HG03159 (cell line): Measurements from ENCODE around the gene SPSB3.

Source experiments
- ATAC-seq: cut with Tn5 transposase; IDR thresholded peaks from one replicate; pipeline ENCODE4 v1.9.1; 2021; ENCODE audit warnings: mild to moderate bottlenecking, moderate library complexity; ENCODE audit not compliant: unreplicated experiment

The SPSB3 gene

DNA sequence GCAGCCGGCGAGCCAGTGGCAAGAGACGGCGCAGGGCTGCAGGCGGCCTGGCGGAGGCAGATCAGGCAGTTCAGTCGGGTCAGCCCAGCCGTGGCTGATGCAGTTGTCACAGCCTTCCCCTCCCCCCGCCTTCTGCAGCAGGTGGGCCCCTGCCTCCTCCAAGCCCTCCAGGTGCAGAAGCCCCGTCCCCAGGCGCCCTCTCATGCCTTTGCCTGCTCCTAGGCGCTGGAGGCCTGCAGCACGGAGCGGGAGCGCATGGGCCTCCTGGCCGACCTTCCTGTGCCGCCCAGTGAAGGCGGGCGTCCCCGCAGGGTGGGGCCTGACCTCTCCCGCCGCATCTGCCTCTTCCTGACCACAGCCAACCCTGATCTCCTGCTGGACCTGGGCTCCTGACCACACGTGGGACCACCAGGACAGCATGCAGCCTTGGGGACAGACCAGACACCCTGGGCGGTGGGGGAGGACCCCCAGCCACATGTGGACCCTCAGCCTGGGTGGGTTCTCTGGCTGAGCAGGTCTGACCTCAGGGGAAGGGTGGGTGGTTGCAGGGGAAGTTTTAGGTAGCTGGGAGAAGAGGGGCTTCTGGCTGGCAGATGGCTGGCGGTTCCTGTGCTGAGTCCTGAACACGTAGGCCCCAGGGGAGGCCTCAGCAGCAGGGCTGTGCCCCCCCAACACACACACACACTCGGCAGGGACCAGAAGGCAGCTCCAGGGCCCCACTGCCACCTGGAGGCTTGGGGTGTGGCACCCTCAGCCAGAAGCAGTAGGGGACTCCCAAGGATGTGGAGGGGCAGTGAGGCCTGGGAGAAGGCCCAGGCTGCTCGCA lies 6.3 kb downstream of the SPSB3 start:
- ATAC-seq = no peak

DNA sequence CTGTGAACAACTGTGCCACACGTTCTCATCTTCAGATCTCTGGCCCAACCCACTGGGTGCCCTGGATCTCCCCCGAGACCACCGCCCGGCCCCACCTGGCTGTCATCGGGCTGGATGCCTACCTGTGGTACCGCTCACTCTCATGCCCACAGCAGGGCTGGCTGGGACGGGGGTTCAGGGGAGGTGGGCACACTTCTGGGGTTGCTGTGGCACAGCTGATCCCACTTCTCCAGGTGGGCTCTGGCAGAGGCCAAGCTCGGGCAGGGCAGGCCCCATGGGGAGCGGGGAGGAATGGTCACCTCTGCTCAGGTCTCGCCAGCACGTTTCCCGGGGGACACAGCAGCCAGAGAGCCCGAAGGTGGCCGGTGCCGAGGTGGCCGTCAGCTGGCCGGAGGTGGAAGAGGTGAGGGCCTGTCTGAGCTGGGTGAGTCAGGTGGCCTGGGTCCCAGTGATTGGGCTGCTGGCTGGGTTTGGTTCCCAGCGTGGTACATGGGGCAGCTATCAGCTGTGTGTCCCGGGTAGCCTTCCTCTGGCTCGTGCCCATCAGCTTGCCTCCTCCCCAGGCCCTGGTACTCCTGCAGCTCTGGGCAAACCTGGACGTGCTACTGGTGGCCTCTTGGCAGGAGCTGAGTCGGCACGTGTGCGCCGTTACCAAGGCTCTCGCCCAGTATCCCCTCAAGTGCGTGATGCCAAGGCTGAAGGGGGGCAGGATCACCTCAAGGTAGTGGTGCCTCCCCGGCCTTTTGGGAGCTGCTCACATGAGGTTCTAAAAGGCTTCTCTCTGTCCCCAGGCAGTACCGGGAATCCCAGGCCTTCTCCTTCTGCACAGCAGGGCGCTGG lies 7.1 kb downstream of the SPSB3 start:
- ATAC-seq = no peak

DNA sequence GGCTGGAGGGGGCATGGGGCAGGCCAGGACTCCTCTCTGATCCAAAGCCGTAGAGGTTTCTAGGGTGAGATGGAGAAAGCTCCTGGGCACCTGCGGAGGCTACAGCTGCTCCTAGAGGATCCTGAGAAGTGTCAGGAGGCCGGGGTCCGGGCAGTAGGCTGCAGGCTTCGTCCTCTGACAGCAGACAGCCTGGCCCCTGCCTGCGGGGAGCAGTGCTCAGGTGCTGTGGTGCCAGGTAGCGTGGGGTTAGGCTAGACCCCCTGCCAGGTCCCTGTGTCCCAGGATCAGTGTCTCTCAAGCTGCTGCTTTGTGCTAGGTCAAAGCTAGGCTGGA lies 8.0 kb downstream of the SPSB3 start:
- no peak for ATAC-seq

DNA sequence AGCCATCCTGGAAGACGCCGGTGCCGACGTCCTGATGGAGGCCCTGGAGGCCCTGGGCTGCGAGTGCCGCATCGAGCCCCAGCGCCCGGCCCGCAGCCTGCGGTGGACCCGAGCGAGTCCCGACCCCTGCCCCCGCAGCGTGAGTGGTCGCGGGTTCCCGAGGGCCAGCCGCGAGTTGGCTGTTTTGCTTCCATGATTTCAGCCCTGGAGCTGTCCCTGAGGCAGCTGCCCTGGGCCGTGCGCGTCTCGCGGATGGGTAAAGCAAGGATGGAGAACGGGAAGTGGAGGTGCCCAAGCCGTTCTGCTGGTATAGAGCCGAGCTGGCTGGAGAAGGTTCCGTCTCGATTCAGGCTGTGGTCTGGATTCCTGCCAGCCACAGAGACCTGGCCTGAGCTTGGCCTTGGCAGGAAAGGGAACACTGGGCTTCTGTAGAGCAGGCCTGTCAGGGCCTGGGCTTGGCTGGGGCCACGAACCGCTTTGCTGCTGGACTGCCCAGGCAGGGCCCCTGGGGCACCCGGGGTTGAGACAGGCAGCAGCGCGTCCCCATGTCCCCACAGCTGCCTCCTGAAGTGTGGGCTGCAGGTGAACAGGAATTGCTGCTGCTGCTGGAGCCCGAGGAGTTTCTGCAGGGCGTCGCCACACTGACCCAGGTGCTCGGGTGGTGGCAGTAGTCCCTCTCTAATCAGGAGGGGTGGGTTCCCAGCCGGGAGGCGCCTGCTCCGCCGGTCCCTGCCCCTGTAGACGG lies 8.5 kb downstream of the SPSB3 start:
- no peak for ATAC-seq

DNA sequence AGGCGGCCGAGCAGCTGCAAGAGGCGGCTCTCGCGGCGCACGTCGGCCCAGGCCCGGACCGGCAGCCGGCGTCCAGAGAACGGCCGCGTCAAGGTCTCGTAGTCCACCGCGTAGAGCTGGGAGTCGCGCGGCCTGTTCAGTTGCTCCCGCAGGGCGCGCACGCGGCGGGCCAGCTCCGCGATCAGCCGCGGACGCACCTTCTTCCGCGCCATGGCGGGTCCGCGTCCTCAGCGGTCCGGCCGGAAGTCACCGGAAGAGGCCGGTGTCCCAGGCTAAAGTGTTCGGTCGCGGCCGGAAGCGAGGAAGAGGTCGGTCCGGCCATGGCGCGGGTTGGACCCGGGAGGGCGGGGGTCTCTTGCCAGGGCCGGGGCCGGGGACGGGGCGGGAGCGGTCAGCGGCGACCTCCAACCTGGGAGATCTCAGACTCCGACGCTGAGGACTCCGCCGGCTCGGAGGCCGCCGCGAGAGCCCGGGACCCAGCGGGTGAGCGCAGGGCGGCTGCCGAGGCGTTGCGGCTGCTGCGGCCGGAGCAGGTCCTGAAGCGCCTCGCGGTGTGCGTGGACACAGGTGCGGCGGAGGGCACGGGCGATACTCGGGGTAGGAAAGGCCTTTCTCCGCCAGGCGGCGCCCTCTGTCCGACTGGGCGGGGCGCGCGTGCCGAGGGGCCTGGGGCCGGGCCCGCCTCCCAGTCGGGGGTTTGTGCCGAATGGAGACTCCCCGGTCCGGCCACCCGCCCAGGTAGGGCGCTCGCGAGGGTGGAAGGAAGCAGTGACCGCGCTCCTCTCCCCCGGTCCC lies 9.3 kb downstream of the SPSB3 start, which contains the start of gene MRPS34:
Gene MRPS34, minus strand, starts transcription at position 227 of the 795 bp plus-strand sequence. Its CDS starts 15 bp downstream, at position 212.
- peak; percentile 40 for ATAC-seq

DNA sequence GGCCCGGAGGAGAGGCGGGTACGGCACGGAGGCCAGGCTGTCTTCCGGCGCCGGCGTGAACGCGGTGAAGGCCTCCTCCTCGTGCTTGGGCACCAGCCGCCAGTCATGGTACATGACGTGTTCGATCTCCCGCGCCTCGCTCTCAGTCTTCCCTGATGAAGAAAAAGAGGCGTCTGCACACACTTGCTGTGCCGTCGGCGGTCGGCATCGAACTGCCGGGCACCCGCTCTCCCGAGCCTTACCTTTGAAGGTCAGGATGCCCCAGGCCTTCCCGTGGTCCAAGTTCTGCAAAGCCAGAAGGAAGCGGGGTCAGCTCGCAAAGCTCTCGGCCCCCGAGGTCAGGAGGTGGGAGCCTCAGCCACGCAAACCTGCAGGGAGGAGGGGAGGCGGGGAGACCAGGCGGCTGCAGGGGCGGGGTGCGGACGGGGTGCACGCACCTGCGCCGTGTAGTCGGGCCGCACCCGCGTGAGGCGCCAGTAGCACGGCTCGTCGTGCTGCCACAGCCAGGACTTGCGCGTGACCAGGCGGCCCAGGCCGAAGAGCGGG lies 9.9 kb downstream of the SPSB3 start, which contains the start of gene EME2:
Gene EME2, plus strand, starts transcription at position 449 of the 546 bp plus-strand sequence. CDS start 418 bp downstream, outside the sequence.
- peak; percentile 3 for ATAC-seq

DNA sequence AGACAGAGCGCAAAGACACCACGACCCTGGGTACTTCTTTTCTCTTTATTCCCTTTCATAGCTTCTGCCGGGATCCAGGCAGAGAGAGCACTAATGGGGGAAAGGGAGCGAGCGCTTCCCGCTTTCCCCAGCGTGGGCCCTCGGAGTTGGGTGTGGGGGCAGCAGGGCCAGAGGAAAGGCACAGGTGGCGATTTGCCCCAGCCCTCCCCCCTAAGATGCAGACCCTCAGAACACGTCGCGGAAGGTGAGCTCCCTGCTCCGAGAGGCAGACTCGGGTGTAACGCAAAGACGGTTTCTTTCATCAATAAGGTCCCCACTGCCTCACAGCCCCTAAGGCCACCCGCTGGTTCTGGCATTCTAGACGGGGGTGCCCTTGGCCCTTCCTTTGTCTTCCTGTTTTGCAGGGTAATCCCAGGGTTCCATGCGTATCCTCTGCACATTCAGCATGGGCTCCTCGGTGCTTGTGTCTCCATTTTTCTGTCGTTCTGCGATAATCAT lies 10.5 kb downstream of the SPSB3 start:
- no peak for ATAC-seq

DNA sequence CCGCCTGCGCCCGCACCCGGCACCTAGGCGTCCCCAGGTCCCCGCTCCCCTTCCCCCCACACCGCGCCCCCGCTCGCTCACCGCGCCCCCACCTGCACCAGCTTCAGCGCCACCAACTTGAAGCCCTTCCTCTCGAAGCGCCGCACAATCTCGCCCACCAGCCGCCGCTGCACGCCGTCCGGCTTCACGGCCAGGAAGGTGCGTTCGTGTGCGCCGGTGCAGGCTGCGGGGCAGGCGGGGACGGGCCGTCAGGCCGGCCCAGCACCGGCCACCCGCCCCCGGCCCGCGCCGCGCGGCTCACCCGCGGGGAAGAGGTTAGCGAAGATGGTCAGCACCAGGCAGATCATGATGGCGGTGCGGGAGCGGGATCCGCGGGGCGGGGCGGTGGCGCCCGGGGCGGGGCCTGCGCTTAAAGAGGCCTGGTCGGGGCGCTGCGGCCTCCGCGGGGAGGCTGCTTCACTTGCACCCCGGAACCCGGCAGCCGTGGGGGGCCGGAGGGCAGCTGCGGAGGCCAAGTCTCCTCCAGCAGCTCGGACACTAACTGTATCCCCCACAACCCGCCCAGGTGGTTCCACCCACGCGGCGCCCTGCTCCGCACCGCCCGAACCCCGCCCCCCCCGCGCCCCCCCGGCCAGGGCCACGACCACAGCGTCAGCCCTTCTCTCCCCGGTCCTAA lies 11.0 kb downstream of the SPSB3 start, which contains the start of gene NME3:
Gene NME3, minus strand, starts transcription at position 356 of the 676 bp plus-strand sequence. Its CDS starts 9 bp downstream, at position 347.
- no peak for ATAC-seq

DNA sequence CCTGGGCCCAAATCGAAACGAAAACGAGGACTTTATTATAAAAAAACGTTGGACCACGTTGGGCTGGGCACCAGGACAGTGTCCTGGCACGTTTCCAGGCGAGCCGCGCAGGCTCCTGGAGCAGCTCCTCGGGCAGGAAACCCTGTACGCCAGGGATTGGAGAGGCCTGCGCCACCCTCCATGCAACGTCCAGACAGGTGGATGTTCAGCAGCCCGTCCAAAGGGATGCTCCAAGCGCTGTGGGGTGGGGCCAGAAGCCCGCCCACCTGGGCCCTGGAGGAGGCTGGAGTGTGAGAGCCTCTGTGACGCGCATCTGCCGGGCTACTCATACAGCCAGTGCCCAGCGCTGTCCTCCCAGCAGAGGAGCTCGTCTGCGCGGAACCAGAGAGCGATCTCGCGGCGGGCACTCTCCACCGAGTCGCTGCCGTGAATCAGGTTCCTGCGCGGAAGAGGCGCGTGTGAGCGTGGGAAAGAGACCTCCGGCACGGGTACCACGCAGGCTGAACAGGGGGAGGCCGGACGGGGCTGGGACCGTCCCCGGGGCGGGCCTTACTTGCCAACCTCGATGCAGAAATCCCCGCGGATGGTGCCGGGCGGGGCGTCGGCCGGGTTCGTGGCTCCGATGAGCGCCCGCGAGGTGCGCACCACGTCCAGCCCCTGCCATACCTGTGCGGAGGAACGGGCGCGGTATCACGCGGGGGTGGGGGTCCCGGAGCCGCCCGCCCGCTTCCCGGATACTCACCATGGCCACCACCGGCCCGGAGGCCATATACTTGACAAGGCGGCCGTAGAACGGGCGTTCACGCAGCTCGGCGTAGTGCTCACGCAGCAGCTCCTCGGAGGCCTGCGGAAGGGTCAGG lies 11.8 kb downstream of the SPSB3 start:
- no peak for ATAC-seq

DNA sequence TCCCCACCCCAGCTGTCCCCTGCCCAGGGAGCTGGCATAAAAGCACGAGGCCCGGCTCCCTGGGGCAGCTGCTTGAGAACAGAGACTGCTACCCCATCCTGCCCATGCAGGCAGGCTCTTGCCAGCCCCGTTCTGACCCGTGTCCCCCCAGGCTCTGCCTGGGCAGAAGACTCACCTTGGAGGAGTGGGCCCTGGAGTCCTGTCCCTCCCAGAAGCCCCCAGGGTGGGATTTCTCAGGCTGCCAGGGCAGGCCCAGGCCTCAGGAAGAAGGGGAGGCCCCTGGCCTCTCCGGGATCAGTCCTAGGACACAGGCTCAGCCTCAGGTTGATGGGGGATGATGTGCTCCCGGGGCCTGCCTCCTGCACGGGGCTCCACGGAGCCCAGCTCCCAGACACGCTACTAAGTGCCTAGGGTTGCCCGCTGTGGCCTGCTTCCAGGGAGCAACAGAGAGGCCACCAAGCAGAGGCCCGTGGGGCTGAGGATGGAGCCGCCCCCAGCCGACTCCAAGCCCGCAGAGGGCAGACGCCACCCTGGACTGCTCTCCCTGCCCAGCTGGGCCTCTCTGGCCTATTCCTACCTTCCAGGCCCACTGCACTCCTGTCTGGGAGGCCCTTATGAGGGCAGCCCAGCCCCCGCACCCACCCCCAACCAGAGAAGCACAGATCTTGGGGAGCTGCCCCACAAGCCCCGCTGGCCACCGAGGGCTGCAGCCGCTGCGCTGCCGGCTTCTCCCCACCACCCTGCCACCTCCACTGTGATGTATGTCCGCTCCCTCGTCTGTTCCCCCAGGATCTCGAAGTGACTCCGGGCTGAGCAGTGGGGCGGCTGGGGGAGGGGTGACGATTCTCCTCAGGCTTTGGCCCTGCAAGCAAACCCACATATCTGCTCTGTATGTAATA lies 12.7 kb downstream of the SPSB3 start:
- ATAC-seq = no peak

DNA sequence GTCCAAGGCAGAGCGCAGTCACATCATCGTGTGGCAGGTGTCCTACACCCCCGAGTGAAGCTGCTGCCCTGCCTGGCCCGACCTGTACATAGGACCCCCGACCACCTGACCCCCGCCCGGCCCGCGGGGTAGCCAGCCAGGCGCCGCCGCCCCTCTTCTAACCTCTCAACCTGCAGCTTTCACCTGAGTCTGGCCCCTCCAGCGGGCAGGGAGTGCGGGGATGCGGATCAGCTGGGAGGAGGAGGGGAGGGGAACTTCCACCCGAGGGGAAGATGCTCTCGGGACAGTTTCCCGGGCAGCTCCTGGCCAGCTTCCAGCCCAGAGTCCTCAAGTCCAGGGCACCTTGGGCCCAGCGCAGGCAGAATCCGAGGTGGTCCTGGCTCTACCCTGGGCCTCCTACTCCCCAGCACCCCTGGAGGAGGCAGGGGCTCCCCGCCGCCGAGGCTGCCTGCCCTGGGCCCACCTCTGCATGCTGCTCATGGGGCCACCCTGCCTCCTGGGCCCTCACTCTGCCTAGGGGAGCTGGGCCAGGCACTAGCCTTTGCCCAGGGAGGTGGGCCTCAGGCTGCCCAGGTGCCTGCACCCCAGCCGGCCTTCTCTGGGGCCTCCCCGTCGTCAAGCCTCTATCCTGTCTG lies 13.5 kb downstream of the SPSB3 start:
- no peak for ATAC-seq

DNA sequence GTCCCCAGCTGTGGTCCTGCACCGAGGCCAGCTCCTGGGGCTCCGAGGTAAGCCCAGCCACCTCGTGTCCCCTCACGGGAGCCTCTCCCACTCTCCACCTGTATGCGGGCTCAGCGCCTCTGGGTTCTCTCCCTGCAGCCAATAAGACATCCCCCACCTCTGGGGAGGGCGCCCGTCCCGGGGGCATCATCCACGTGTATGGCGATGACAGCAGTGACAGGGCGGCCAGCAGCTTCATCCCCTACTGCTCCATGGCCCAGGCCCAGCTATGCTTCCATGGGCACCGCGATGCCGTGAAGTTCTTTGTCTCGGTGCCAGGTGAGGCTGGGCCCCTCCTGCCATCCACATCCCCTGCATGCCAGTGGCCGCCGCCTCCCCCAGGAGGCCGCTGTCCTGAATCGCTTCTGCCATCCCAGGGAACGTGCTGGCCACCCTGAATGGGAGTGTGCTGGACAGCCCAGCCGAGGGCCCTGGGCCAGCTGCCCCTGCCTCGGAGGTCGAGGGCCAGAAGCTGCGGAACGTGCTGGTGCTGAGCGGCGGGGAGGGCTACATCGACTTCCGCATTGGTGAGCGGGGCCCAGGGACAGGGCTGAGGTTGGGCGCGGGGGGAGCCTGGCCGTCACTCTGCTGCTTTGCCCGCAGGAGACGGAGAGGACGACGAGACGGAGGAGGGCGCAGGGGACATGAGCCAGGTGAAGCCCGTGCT lies 14.2 kb downstream of the SPSB3 start:
- ATAC-seq = no peak

DNA sequence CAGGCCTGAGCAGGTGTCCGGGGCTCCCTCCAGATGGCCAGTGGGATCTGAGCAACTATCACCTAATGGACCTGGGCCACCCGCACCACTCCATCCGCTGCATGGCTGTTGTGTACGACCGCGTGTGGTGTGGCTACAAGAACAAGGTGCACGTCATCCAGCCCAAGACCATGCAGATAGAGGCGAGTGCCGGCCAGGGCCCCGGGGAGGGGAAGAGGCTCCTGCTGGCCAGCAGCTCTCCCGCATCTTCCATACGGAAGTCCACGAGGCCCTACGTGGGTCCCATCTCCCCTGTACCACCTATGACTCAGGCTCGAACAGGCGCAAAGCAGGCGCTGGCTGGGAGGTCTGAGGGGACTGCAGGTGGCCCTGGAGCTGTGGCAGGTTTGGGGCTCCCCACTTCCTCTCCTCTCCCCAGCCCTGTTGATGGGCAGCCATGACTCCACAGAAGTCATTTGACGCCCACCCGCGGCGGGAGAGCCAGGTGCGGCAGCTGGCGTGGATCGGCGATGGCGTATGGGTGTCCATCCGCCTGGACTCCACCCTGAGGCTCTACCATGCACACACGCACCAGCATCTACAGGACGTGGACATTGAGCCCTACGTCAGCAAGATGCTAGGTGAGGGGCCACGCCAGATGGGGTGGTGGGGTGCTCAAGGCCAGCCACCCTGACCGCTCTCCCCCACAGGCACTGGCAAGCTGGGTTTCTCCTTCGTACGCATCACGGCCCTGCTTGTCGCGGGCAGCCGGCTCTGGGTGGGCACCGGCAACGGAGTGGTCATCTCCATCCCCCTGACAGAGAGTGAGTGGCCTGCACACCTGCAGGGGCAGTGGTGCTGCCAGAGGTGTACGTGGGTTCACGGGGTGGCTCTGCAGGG lies 15.0 kb downstream of the SPSB3 start:
- ATAC-seq = no peak

DNA sequence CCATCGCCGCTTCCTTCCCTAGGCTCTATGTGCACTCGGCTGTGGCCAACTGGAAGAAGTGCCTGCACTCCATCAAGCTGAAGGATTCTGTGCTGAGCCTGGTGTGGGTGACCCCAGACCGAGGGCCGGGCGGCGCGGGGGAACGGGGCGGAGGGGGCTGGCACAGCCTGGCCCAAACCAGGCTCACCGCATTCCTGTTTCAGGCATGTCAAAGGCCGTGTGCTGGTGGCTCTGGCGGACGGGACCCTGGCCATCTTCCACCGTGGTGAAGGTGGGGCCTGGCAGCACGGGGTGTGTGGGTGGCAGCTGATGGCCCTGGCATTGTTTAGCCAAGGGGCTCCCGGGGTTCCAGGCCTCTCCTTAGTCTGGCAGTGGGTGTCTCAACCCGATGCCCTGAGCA lies 15.7 kb downstream of the SPSB3 start:
- ATAC-seq = no peak

DNA sequence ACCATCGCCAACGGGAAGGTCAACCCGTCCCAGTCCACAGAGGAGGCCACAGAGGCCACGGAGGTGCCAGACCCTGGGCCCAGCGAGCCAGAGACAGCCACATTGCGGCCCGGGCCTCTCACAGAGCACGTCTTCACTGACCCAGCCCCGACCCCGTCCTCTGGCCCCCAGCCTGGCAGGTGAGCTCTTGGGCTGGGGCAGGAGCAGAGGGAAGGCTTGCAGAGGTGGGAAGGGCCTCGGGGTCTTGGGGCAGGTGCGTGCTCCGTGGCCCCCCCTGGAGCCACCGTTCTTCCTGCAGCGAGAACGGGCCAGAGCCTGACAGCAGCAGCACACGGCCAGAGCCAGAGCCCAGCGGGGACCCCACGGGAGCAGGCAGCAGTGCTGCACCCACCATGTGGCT lies 16.1 kb downstream of the SPSB3 start:
- ATAC-seq = no peak
